Measurements from ENCODE around the gene CCDC159. TPM values are rescaled to one million over a fixed set of nuclear protein-coding genes. Genes with fewer than 3 reads are reported as not detected.
A peak's percentile ranks its signal among the peaks of the same experiment; 100 is the strongest.

The CCDC159 gene
- total and polyA plus RNA-seq, 2 of the 4 experiments (the other 2 are of a cell fraction) = 4.7 to 14.0 TPM

DNA sequence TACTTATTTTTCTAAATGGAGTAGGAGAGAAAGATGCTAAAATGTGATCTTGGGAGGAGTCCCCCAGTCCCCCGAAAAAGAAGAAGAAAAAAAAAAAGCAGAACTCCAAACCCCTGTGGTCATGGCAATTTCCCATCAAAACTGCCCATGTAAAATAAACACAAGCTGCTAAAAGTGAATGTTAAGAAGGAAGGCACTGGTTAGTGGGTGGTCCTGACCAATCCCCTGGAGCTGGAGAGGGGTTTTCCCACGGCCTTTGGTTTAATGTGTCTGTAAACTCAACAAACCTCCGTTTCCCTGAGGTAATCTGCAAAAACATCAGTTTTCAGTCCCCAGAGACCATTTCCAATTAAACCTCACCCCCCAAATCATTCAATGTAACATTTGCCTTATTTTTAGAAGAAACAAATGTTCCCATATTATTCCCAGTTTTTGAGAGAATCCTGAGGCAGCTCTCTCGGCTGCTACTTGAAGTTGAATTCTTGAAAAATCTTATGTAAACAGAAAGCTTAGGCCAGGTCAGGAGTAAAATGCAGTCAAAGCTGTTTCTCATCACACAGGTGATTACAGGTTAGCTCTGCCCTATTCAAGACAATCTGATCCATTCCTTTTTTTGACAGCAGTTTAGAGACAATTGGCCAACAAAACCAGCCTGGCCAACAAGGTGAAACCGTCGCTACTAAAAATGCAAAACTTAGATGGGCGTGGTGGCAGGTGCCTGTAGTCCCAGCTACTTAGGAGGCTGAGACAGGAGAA, 23.9 kb upstream of the CCDC159 start:
- H2AFZ ChIP-seq (replicated peaks; ENCODE audit: low read length, poor library complexity) = no peak overlapping the region
- no peak overlapping the region for H3K56ac ChIP-seq (ENCODE audit: extremely low read depth, insufficient read depth, low read length)
- no peak overlapping the region for H3K27ac ChIP-seq (ENCODE audit: insufficient read depth, low read length)
- no peak overlapping the region for H3K18ac ChIP-seq (ENCODE audit: low read depth, low read length)
- DNase-seq = peak; percentile 37
- H3K27me3 ChIP-seq (ENCODE audit: control insufficient read depth, insufficient read depth, low read length) = no peaks in the 10 kb centered on the region
- 0 out of 2 replicates have a peak overlapping the region, but pooled peaks have one; percentile 28 for H3K14ac ChIP-seq (replicated peaks; ENCODE audit: low read depth, low read length)
- H3K36me3 ChIP-seq (ENCODE audit: control insufficient read depth, insufficient read depth, low read length) = peaks cover 7% of the 10 kb centered on the region; the same call in 1 of the 2 replicates
- no peak overlapping the region for H4K8ac ChIP-seq (ENCODE audit: low read depth in 2 of 2, low read length in 2 of 2)
- H3K4ac ChIP-seq (ENCODE audit: low read depth, low read length) = no peak overlapping the region
- POLR2A ChIA-PET (ENCODE audit: unreplicated experiment) = no interaction called here
- H4K20me1 ChIP-seq (ENCODE audit: insufficient read depth, low read length) = no peaks in the 10 kb centered on the region
- H4K5ac ChIP-seq (ENCODE audit: low read depth, low read length) = no peak overlapping the region
- no peak overlapping the region for H3K23ac ChIP-seq (ENCODE audit: low read depth, low read length)
- TF ChIP-seq POLR2A (IDR thresholded peaks at IDR 0.05; ENCODE audit: low read depth, low read length) (no peak), CHD1 (IDR thresholded peaks at IDR 0.05; ENCODE audit: low read depth, low read length) (no peak), MAFK (IDR thresholded peaks at IDR 0.05; ENCODE audit: low read depth, low read length) (no peak), MAZ (IDR thresholded peaks at IDR 0.05; ENCODE audit: borderline replicate concordance, low read depth, low read length) (no peak), NFE2L2 (IDR thresholded peaks at IDR 0.05; ENCODE audit: low read depth, low read length) (no peak), SMC3 (IDR thresholded peaks at IDR 0.05; ENCODE audit: low read depth, low read length) (no peak), MXI1 (IDR thresholded peaks at IDR 0.05; ENCODE audit: borderline replicate concordance, low read depth, low read length) (no peak), BHLHE40 (IDR thresholded peaks at IDR 0.05; ENCODE audit: low read depth, low read length) (no peak), RFX5 (IDR thresholded peaks at IDR 0.05; ENCODE audit: low read depth, low read length) (no peak), FOS (IDR thresholded peaks at IDR 0.05; ENCODE audit: low read depth, low read length) (no peak), CEBPB (IDR thresholded peaks at IDR 0.05; ENCODE audit: low read depth, low read length) (no peak), RAD21 (IDR thresholded peaks at IDR 0.05; ENCODE audit: low read length) (no peak), RCOR1 (IDR thresholded peaks at IDR 0.05; ENCODE audit: insufficient replicate concordance, low read length) (no peak)
- TF ChIP-seq, protein P1, sequence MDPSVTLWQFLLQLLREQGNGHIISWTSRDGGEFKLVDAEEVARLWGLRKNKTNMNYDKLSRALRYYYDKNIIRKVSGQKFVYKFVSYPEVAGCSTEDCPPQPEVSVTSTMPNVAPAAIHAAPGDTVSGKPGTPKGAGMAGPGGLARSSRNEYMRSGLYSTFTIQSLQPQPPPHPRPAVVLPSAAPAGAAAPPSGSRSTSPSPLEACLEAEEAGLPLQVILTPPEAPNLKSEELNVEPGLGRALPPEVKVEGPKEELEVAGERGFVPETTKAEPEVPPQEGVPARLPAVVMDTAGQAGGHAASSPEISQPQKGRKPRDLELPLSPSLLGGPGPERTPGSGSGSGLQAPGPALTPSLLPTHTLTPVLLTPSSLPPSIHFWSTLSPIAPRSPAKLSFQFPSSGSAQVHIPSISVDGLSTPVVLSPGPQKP (IDR thresholded peaks at IDR 0.05; ENCODE audit: borderline replicate concordance, low read depth, low read length) = no peak
- TF ChIP-seq, protein P2, sequence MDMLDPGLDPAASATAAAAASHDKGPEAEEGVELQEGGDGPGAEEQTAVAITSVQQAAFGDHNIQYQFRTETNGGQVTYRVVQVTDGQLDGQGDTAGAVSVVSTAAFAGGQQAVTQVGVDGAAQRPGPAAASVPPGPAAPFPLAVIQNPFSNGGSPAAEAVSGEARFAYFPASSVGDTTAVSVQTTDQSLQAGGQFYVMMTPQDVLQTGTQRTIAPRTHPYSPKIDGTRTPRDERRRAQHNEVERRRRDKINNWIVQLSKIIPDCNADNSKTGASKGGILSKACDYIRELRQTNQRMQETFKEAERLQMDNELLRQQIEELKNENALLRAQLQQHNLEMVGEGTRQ (IDR thresholded peaks at IDR 0.05; ENCODE audit: low read depth, low read length) = no peak
- TF ChIP-seq, protein P3, sequence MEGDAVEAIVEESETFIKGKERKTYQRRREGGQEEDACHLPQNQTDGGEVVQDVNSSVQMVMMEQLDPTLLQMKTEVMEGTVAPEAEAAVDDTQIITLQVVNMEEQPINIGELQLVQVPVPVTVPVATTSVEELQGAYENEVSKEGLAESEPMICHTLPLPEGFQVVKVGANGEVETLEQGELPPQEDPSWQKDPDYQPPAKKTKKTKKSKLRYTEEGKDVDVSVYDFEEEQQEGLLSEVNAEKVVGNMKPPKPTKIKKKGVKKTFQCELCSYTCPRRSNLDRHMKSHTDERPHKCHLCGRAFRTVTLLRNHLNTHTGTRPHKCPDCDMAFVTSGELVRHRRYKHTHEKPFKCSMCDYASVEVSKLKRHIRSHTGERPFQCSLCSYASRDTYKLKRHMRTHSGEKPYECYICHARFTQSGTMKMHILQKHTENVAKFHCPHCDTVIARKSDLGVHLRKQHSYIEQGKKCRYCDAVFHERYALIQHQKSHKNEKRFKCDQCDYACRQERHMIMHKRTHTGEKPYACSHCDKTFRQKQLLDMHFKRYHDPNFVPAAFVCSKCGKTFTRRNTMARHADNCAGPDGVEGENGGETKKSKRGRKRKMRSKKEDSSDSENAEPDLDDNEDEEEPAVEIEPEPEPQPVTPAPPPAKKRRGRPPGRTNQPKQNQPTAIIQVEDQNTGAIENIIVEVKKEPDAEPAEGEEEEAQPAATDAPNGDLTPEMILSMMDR (conservative IDR thresholded peaks at IDR 0.05; ENCODE audit: low read depth, low read length) = no peak
- H2BK20ac ChIP-seq (ENCODE audit: low read depth, low read length) = no peak overlapping the region
- WGBS, 2 experiments (ENCODE audit: extremely low coverage in 2 of 2, insufficient read length in 1 of 2) = no CpG with 5 or more reads among the region's 7 CpGs
- H2BK15ac ChIP-seq (ENCODE audit: low read depth, low read length) = no peak overlapping the region
- H2BK5ac ChIP-seq (ENCODE audit: low read depth, low read length, poor library complexity, severe bottlenecking) = no peak overlapping the region
- peaks cover 10% of the 10 kb centered on the region for H3K9me1 ChIP-seq (ENCODE audit: insufficient read depth, low read length)
- ATAC-seq (ENCODE audit: low read depth) = no peak
- no peak overlapping the region for H2BK120ac ChIP-seq (ENCODE audit: low read depth, low read length)
- H2AK5ac ChIP-seq (ENCODE audit: low read depth, low read length) = 0 out of 2 replicates have a peak overlapping the region, but pooled peaks have one; percentile 15
- H4K91ac ChIP-seq (ENCODE audit: insufficient read depth, low read depth, low read length) = no peak overlapping the region
- H3K4me1 ChIP-seq (ENCODE audit: control insufficient read depth, insufficient read depth, low read length) = peaks cover 12% of the 10 kb centered on the region
- no peak overlapping the region for H3K9ac ChIP-seq (ENCODE audit: low read depth, low read length)
- intact Hi-C loops (cut with micrococcal nuclease) = no loop called here
- no peaks in the 10 kb centered on the region for H3K9me3 ChIP-seq (ENCODE audit: control insufficient read depth, insufficient read depth, low read length)
- CTCF ChIA-PET = no interaction called here
- BruUV-seq (replicated peaks) = TSS peak; percentile 46
- no peak overlapping the region for H3K4me3 ChIP-seq (ENCODE audit: insufficient read depth, low read depth, low read length)
- dilution Hi-C loops (cut with HindIII; ENCODE audit: low sequenced_read_pairs, unreplicated experiment) = no loop called here
- in situ Hi-C loops (cut with MboI; ENCODE audit: low sequenced_read_pairs) = no loop called here
- no peaks in the 10 kb centered on the region for H3K79me1 ChIP-seq (ENCODE audit: low read depth in 1 of 2, low read length in 2 of 2)
- no peak overlapping the region for H3K4me2 ChIP-seq (ENCODE audit: low read depth, low read length)
- no peak overlapping the region for H2AK9ac ChIP-seq (replicated peaks; ENCODE audit: low read depth, low read length, poor library complexity)

Measured in IMR-90 (cell line).